HepG2 (cell line): ENCODE results near the gene POLD3. TPM values are rescaled to one million over a fixed set of nuclear protein-coding genes. Genes with fewer than 3 reads are reported as not detected.

Experiments
- ATAC-seq: fragments of 200-7000 bp; cut with Tn5 transposase; 3 replicates; pipeline ENCODE4 v1.9.1; 2020; ENCODE audit warnings: mild to moderate bottlenecking, moderate library complexity
- BruUV-seq: library from RNA; stranded (reverse); fragments of 400-500 nt; replicated peaks from 2 replicates; lab custom pipeline; 2021; lab: Mats Ljungman, UMichigan
- CTCF ChIA-PET: fragments of 300-600 bp; formaldehyde crosslinking; extraction: SDS; loops from one replicate; lab custom pipeline; 2021; ENCODE audit warnings: low total read pairs, inconsistent platforms, low intra/inter-chr PET ratio; lab: Yijun Ruan, JAX
- POLR2A ChIA-PET: fragments of 350-600 bp; sonication (Branson Sonifier 250); formaldehyde crosslinking; loops from one replicate; lab custom pipeline; 2020; ENCODE audit warnings: antibody characterized with exemption, inconsistent platforms; lab: Yijun Ruan, JAX
- DNase-seq: peaks from one replicate; pipeline ENCODE4 v3.0.0-alpha.2; 2015; ENCODE audit warnings: low spot score
- FAIRE-seq: peaks from 3 replicates; lab custom pipeline; 2011; peaks lifted over from hg19 to GRCh38; lab: Jason Lieb, UNC
- H2AFZ ChIP-seq: one replicate; pipeline ENCODE4 v1.6.1; 2011; ENCODE audit warnings: low read length, inconsistent platforms
- H3K27ac ChIP-seq: fragments of 300-600 bp; 3 replicates; pipeline ENCODE4 v1.8.0; 2011; ENCODE audit warnings: mixed run types, mild to moderate bottlenecking, mixed read lengths, low read length, inconsistent platforms; ENCODE audit not compliant: insufficient read depth; ENCODE audit errors: extremely low read length
- H3K27me3 ChIP-seq, 2 experiments: fragments of 200-600 bp in 1 of 2; 2 replicates in 1 of 2; 3 replicates in 1 of 2; pipeline versions ENCODE4 v1.6.0 to v1.8.0; 2011; ENCODE audit warnings: low read length in 2 of 2, mild to moderate bottlenecking in 2 of 2, moderate library complexity in 2 of 2, inconsistent platforms in 1 of 2; ENCODE audit not compliant: insufficient read depth in 2 of 2, control insufficient read depth in 1 of 2
- H3K36me3 ChIP-seq, 2 experiments: fragments of 200-600 bp in 1 of 2; replicated peaks in 1 of 2; 2 replicates in 1 of 2; 3 replicates in 1 of 2; pipeline versions ENCODE4 v1.5.1 to v1.8.0; 2011; ENCODE audit warnings: low read length in 2 of 2, inconsistent platforms in 1 of 2; ENCODE audit not compliant: insufficient read depth in 2 of 2, control insufficient read depth in 1 of 2
- H3K4me1 ChIP-seq: 2 replicates; pipeline ENCODE4 v1.5.1; 2012; ENCODE audit warnings: low read length, inconsistent platforms; ENCODE audit not compliant: insufficient read depth
- H3K4me2 ChIP-seq: 2 replicates; pipeline ENCODE4 v1.6.0; 2011; ENCODE audit warnings: low read depth, low read length, inconsistent platforms
- H3K4me3 ChIP-seq, 3 experiments: fragments of 200-600 bp in 1 of 3; sonication (generic), shearing (Covaris generic) in 1 of 3; replicated peaks in 1 of 3; 2 replicates each; pipeline ENCODE4 v1.5.1; 2011 to 2016; ENCODE audit warnings: low read length in 3 of 3, inconsistent platforms in 2 of 3, low read depth in 2 of 3, mild to moderate bottlenecking in 2 of 3, control low read depth in 1 of 3, mixed read lengths in 1 of 3; ENCODE audit not compliant: insufficient read depth in 1 of 3
- H3K79me2 ChIP-seq: one replicate; pipeline ENCODE4 v1.6.1; 2011; ENCODE audit warnings: low read length, inconsistent platforms; ENCODE audit not compliant: insufficient read depth
- H3K9ac ChIP-seq: 2 replicates; pipeline ENCODE4 v1.6.0; 2011; ENCODE audit warnings: mild to moderate bottlenecking, low read depth, low read length, inconsistent platforms; ENCODE audit not compliant: insufficient read depth
- H3K9me3 ChIP-seq: 2 replicates; pipeline ENCODE4 v1.5.1; 2012; ENCODE audit warnings: mild to moderate bottlenecking, low read length
- H4K20me1 ChIP-seq: 2 replicates; pipeline ENCODE4 v1.6.0; 2011; ENCODE audit warnings: inconsistent platforms, mild to moderate bottlenecking, low read length, moderate library complexity; ENCODE audit not compliant: insufficient read depth
- BCL3 ChIP-seq: sonication (generic); formaldehyde crosslinking; IDR thresholded peaks from 2 replicates; pipeline ENCODE4 v1.5.1; 2020; ENCODE audit warnings: mild to moderate bottlenecking, missing genetic modification reagents, moderate library complexity
- CBFB ChIP-seq: sonication (generic); formaldehyde crosslinking; IDR thresholded peaks from 2 replicates; pipeline ENCODE4 v1.4.0; 2020; ENCODE audit warnings: missing genetic modification reagents
- CEBPB ChIP-seq: IDR thresholded peaks from 2 replicates; pipeline ENCODE4 v1.6.1; 2011; ENCODE audit warnings: low read depth, low read length, improper control_type of control experiment, borderline replicate concordance
- GLMP ChIP-seq: sonication (generic); formaldehyde crosslinking; IDR thresholded peaks from 2 replicates; pipeline ENCODE4 v1.9.0; 2021; ENCODE audit warnings: missing genetic modification reagents, mild to moderate bottlenecking, borderline replicate concordance
- MIER2 ChIP-seq: IDR thresholded peaks from 2 replicates; pipeline ENCODE4 v1.6.1; 2016; ENCODE audit warnings: missing biosample characterization, missing genetic modification reagents
- PBX3 ChIP-seq: sonication (generic); formaldehyde crosslinking; IDR thresholded peaks from 2 replicates; pipeline ENCODE4 v1.8.1; 2023; ENCODE audit warnings: missing genetic modification reagents, inconsistent platforms, borderline replicate concordance
- RFX5 ChIP-seq: IDR thresholded peaks from 2 replicates; pipeline ENCODE4 v1.6.1; 2011; ENCODE audit warnings: low read depth, low read length, improper control_type of control experiment
- RFXAP ChIP-seq: sonication (generic); formaldehyde crosslinking; IDR thresholded peaks from 2 replicates; pipeline ENCODE4 v1.4.0; 2020; ENCODE audit warnings: missing genetic modification reagents, borderline replicate concordance
- SIN3A ChIP-seq: IDR thresholded peaks from 2 replicates; pipeline ENCODE4 v1.6.1; 2011; ENCODE audit warnings: low read depth, mild to moderate bottlenecking, control low read depth, low read length, borderline replicate concordance
- STAT5B ChIP-seq: sonication (generic); formaldehyde crosslinking; IDR thresholded peaks from 2 replicates; pipeline ENCODE4 v1.4.0; 2020; ENCODE audit warnings: missing genetic modification reagents
- ZBTB44 ChIP-seq: sonication (generic); formaldehyde crosslinking; IDR thresholded peaks from 2 replicates; pipeline ENCODE4 v1.4.0; 2020; ENCODE audit warnings: missing genetic modification reagents
- ZNF230 ChIP-seq: sonication (generic); formaldehyde crosslinking; IDR thresholded peaks from 2 replicates; pipeline ENCODE4 v1.4.0; 2020; ENCODE audit warnings: mild to moderate bottlenecking, missing genetic modification reagents
- ZNF775 ChIP-seq: sonication (generic); formaldehyde crosslinking; IDR thresholded peaks from 2 replicates; pipeline ENCODE4 v1.4.0; 2020; ENCODE audit warnings: missing genetic modification reagents, mild to moderate bottlenecking, moderate library complexity, borderline replicate concordance
- ZNF879 ChIP-seq: sonication (generic); formaldehyde crosslinking; IDR thresholded peaks from 2 replicates; pipeline ENCODE4 v1.8.1; 2023; ENCODE audit warnings: missing genetic modification reagents
- WGBS: methylation state at CpG from one replicate; pipeline ENCODE4 v1.1.6; 2017; ENCODE audit warnings: low lambda C conversion rate; 5-methylcytosine and 5-hydroxymethylcytosine counted together
- in situ Hi-C: cut with HindIII; loops from 2 replicates; pipeline ENCODE4 v1.10.0; 2017; ENCODE audit warnings: low pct_unique_long_range_greater_than_20kb; ENCODE audit not compliant: extremely low pct_ligation_motif_present
- intact Hi-C: fragments of 100-400 bp; cut with micrococcal nuclease; formaldehyde crosslinking; loops from one replicate; pipeline ENCODE4 v1.10.0; 2022; ENCODE audit not compliant: unreplicated experiment
- polyA plus RNA-seq, 8 experiments: library from polyadenylated mRNA; depleted of rRNA in 3 of 8; stranded (reverse) in 7 of 8; unstranded in 1 of 8; fragments of >200 nt; fragmentation: Illumina TruSeq in 4 of 8; extraction: Trizol in 4 of 8; gene quantifications; 2 replicates each; pipeline versions ENCODE4 v1.2.1 to v1.2.3, GENCODE V29; 2011 to 2016; ENCODE audit warnings: low read depth in 4 of 8, missing spikeins in 1 of 8, mixed read lengths in 1 of 8; ENCODE audit not compliant: insufficient read depth in 1 of 8
- total RNA-seq, 5 experiments: library from RNA; depleted of rRNA; stranded (reverse); fragments of >200 nt; fragmentation: Illumina TruSeq; extraction: Trizol; gene quantifications; 2 replicates each; pipeline ENCODE4 v1.2.3, GENCODE V29; 2016; ENCODE audit warnings: low read depth in 1 of 5
- TF ChIP-seq, protein P1 (sequence below): sonication (generic); formaldehyde crosslinking; IDR thresholded peaks from 2 replicates; pipeline ENCODE4 v1.4.0; 2020; ENCODE audit warnings: missing genetic modification reagents, mild to moderate bottlenecking, borderline replicate concordance
- TF ChIP-seq, protein P2 (sequence below): sonication (generic); formaldehyde crosslinking; IDR thresholded peaks from 2 replicates; pipeline ENCODE4 v1.4.0; 2020; ENCODE audit warnings: mild to moderate bottlenecking, missing genetic modification reagents

Gene POLD3
- total and polyA plus RNA-seq, 2 of the 13 experiments (the other 11 are each of a cell fraction or from before 2014, with no cell fraction given), result 6.3 to 18.9 TPM

DNA sequence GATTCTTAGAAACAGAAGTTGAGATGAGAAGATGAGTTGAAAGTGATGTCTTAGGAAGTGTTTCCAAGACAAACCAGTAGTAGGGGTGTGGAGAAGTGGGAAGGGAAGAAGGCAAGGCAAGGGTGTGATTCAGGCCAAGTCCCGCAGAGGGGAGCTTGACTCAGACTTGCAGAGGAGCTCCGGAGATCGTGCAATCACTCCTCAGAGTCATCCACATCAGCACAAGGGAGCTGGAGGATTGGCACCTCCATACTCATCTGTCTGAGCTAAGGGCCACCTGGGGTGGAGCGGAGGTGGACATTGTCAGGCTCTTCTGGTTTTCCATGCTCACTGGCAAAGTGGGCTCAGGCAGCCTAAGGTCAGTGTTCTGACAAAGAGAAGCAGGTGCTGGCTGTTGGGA, 94.4 kb downstream of the POLD3 start:
- intact Hi-C loops, result no loop called here
- in situ Hi-C loops, result no loop called here
- Histone ChIP-seq H2AFZ (no peak overlapping the region), H3K4me1 (peaks cover 8% of the 10 kb centered on the region; the same call in 1 of the 2 replicates), H3K9me3 (no peaks in the 10 kb centered on the region), H3K9ac (no peak overlapping the region), H4K20me1 (no peaks in the 10 kb centered on the region), H3K27me3 (peaks cover 0 to 12% of the 10 kb centered on the region in 2 experiments; a peak in 1 of 5 replicates), H3K4me3 (no peak overlapping the region), H3K27ac (no peak overlapping the region), H3K36me3 (no peaks in the 10 kb centered on the region), H3K79me2 (no peaks in the 10 kb centered on the region), H3K4me2 (no peak overlapping the region)
- ChIA-PET CTCF (no interaction called here), POLR2A (no interaction called here)
- no peak for DNase-seq
- BruUV-seq, result no TSS peak
- TF ChIP-seq STAT5B (CRISPR knock-in tag) (no peak), BCL3 (CRISPR knock-in tag) (no peak), RFX5 (no peak), MIER2 (CRISPR knock-in tag) (no peak), ZNF230 (CRISPR knock-in tag) (no peak), ZBTB44 (CRISPR knock-in tag) (no peak), PBX3 (CRISPR knock-in tag) (no peak), SIN3A (no peak), ZNF879 (CRISPR knock-in tag) (no peak), ZNF775 (CRISPR knock-in tag) (no peak), CBFB (CRISPR knock-in tag) (no peak), RFXAP (CRISPR knock-in tag) (no peak), GLMP (no peak), CEBPB (no peak)
- TF ChIP-seq, protein P1, sequence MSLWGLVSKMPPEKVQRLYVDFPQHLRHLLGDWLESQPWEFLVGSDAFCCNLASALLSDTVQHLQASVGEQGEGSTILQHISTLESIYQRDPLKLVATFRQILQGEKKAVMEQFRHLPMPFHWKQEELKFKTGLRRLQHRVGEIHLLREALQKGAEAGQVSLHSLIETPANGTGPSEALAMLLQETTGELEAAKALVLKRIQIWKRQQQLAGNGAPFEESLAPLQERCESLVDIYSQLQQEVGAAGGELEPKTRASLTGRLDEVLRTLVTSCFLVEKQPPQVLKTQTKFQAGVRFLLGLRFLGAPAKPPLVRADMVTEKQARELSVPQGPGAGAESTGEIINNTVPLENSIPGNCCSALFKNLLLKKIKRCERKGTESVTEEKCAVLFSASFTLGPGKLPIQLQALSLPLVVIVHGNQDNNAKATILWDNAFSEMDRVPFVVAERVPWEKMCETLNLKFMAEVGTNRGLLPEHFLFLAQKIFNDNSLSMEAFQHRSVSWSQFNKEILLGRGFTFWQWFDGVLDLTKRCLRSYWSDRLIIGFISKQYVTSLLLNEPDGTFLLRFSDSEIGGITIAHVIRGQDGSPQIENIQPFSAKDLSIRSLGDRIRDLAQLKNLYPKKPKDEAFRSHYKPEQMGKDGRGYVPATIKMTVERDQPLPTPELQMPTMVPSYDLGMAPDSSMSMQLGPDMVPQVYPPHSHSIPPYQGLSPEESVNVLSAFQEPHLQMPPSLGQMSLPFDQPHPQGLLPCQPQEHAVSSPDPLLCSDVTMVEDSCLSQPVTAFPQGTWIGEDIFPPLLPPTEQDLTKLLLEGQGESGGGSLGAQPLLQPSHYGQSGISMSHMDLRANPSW (CRISPR knock-in tag), result no peak
- TF ChIP-seq, protein P2, sequence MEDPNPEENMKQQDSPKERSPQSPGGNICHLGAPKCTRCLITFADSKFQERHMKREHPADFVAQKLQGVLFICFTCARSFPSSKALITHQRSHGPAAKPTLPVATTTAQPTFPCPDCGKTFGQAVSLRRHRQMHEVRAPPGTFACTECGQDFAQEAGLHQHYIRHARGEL (CRISPR knock-in tag), result no peak
- WGBS, result 70% methylated on average over 4 of the region's 4 CpGs
- no peak for FAIRE-seq
- ATAC-seq, result no peak
